NT2/D1 (cell line): Measurements from ENCODE around the gene SMYD2.

Experiments used
- SUZ12 ChIP-seq: IDR thresholded peaks from 2 replicates; pipeline ENCODE4 v1.6.1; 2011; ENCODE audit not compliant: insufficient read length, insufficient read depth; ENCODE audit errors: extremely low read depth
- YY1 ChIP-seq: IDR thresholded peaks from 2 replicates; pipeline ENCODE4 v1.6.1; 2011; ENCODE audit not compliant: insufficient read length, insufficient read depth
- ZNF274 ChIP-seq: IDR thresholded peaks from 2 replicates; pipeline ENCODE4 v1.6.1; 2011; ENCODE audit warnings: mild to moderate bottlenecking, low read depth, low read length

DNA sequence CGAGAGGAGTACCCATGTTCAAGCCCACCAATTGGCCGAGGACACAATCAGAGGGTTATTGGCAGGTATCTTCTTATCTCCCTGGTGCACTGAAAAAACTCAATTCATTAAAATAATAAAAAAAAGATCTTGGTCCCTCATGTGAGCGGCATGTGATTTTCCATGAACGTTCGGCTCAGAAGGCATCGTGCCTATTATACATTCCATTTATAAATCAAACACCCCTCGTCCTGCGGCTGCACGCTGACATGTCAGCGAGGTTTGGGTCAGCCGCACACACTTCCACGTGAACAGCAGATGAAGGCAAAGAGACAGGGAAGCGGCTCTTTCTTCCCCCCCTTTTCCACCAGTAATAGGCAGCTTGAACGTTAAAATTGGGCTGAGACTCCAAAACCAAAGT lies 31.3 kb upstream of the SMYD2 start:
- TF ChIP-seq ZNF274, result no peak
- no peak for TF ChIP-seq YY1
- no peak for TF ChIP-seq SUZ12
